ENCODE data around the gene RALGAPB. TPM values are rescaled to one million over a fixed set of nuclear protein-coding genes. Genes with fewer than 3 reads are reported as not detected.

RALGAPB gene
- total RNA-seq, 1 experiment from 2014 or later = 36.7 TPM

GRCh38 chr20:38604873-38605303 lies 132.2 kb downstream of the RALGAPB start:
- Mint-ChIP-seq H3K27me3 (ENCODE audit: low read depth) (peaks cover 25% of the 10 kb centered on the region), H3K36me3 (no peaks in the 10 kb centered on the region), H3K4me1 (peaks cover 47% of the 10 kb centered on the region), H3K4me3 (no peak overlapping the region), H3K9me3 (no peaks in the 10 kb centered on the region), H3K27ac (peak overlapping the region; percentile 25; the same call in 1 of the 2 replicates)
- TF ChIP-seq GABPB1 (CRISPR knock-in tag; IDR thresholded peaks at IDR 0.05) (peak; percentile 85), ZNF281 (CRISPR knock-in tag; IDR thresholded peaks at IDR 0.05) (no peak)
- DNase-seq (ENCODE audit: low spot score) (no peak), ATAC-seq (peak; percentile 9; the same call in 1 of the 2 replicates)
- ChIA-PET POLR2A (interaction anchor here (0.5 kb wide), 1 partner anchor 517 kb away, joined by 5 read pairs; no protein-coding TSS in a partner anchor), CTCF (interaction anchor here (0.6 kb wide), 1 partner anchor 863 kb away, joined by 4 read pairs; no protein-coding TSS in a partner anchor)

GRCh38 chr20:38607351-38607750 lies 134.7 kb downstream of the RALGAPB start:
- no peak overlapping the region for H3K27ac Mint-ChIP-seq
- H3K36me3 Mint-ChIP-seq = no peaks in the 10 kb centered on the region
- ChIA-PET POLR2A (no interaction called here), CTCF (interaction anchor here (0.9 to 1.6 kb wide), 5 partner anchors 22 to 303 kb away, joined by 3 to 4 read pairs (median 3); partner anchors contain the start of gene ACTR5)
- ATAC-seq (peak; percentile 42), DNase-seq (ENCODE audit: low spot score) (no peak)
- no peak overlapping the region for H3K4me3 Mint-ChIP-seq
- peaks cover 33% of the 10 kb centered on the region for H3K4me1 Mint-ChIP-seq
- no peaks in the 10 kb centered on the region for H3K9me3 Mint-ChIP-seq
- TF ChIP-seq STAT6 (CRISPR knock-in tag; conservative IDR thresholded peaks at IDR 0.05; ENCODE audit: low read depth) = no peak
- no peak for TF ChIP-seq MLX (CRISPR knock-in tag; IDR thresholded peaks at IDR 0.05)
- TF ChIP-seq NFYB (CRISPR knock-in tag; conservative IDR thresholded peaks at IDR 0.05; ENCODE audit: low read depth) = no peak
- no peak for TF ChIP-seq FOXK1 (CRISPR knock-in tag; IDR thresholded peaks at IDR 0.05)
- no peak for TF ChIP-seq TEAD4 (CRISPR knock-in tag; IDR thresholded peaks at IDR 0.05)
- no peak for TF ChIP-seq SMAD3 (CRISPR knock-in tag; IDR thresholded peaks at IDR 0.05; ENCODE audit: borderline replicate concordance)
- TF ChIP-seq ARID4B (CRISPR knock-in tag; IDR thresholded peaks at IDR 0.05; ENCODE audit: borderline replicate concordance) = no peak
- no peak for TF ChIP-seq E2F1 (CRISPR knock-in tag; IDR thresholded peaks at IDR 0.05)
- TF ChIP-seq ZNF396 (CRISPR knock-in tag; IDR thresholded peaks at IDR 0.05; ENCODE audit: borderline replicate concordance) = no peak
- H3K27me3 Mint-ChIP-seq (ENCODE audit: low read depth) = peaks cover 16% of the 10 kb centered on the region
